ENCODE measurements around the gene CAD. TPM values are rescaled to one million over a fixed set of nuclear protein-coding genes. Genes with fewer than 3 reads are reported as not detected.
A peak's percentile ranks its signal among the peaks of the same experiment; 100 is the strongest.

Gene CAD
- total RNA-seq, 1 experiment from 2014 or later, result 130 TPM

- DNase-seq, result peak; percentile 89
- WGBS (ENCODE audit: extremely low coverage, insufficient read length, low lambda C conversion rate), result no CpG with 5 or more reads among the region's 56 CpGs
- no peak overlapping the region for H3K27ac Mint-ChIP-seq
- peaks cover 24% of the 10 kb centered on the region for H3K27me3 Mint-ChIP-seq (ENCODE audit: low read depth)
- H3K79me1 ChIP-seq (ENCODE audit: insufficient read depth, low read depth, low read length, poor library complexity, severe bottlenecking), result no peaks in the 10 kb centered on the region
- H3K79me2 ChIP-seq (ENCODE audit: insufficient read depth, low read length), result no peaks in the 10 kb centered on the region
- H3K9me3 Mint-ChIP-seq, result no peaks in the 10 kb centered on the region; a peak in 2 of 5 replicates
- no peak overlapping the region for H2BK15ac ChIP-seq (ENCODE audit: low read depth, low read length)
- peak overlapping the region; percentile 44 for H3K4me2 ChIP-seq (ENCODE audit: insufficient read depth, insufficient read length, low read length)
- no peaks in the 10 kb centered on the region for H3K9me3 ChIP-seq (ENCODE audit: control insufficient read depth, low read depth, low read length)
- no peak overlapping the region for H2AK5ac ChIP-seq (ENCODE audit: insufficient read length, low read length)
- no peak overlapping the region for H3T11ph ChIP-seq (ENCODE audit: low read length)
- no peak overlapping the region for H2BK120ac ChIP-seq (ENCODE audit: low read depth, low read length, poor library complexity, severe bottlenecking)
- H3K27me3 ChIP-seq (ENCODE audit: insufficient read depth, low read length), result peaks cover 40% of the 10 kb centered on the region; the same call in 1 of the 2 replicates
- H3K23me2 ChIP-seq (ENCODE audit: insufficient read length, low read depth, low read length, poor library complexity, severe bottlenecking), result peaks cover 20% of the 10 kb centered on the region
- H3K14ac ChIP-seq (ENCODE audit: insufficient read depth, low read length), result peak overlapping the region; percentile 86; the same call in 1 of the 2 replicates
- H3K4me1 ChIP-seq (ENCODE audit: insufficient read depth, low read length), result no peaks in the 10 kb centered on the region; the same call in 1 of the 2 replicates
- H2BK12ac ChIP-seq (ENCODE audit: insufficient read length, low read depth, low read length), result no peak overlapping the region
- no peak overlapping the region for H2BK20ac ChIP-seq (ENCODE audit: low read depth, low read length, poor library complexity, severe bottlenecking)
- H3K56ac ChIP-seq (ENCODE audit: insufficient read length, low read depth, low read length), result no peak overlapping the region
- H3K4me1 Mint-ChIP-seq, result peaks cover 24 to 29% of the 10 kb centered on the region in 2 experiments
- no peak overlapping the region for H3K27ac ChIP-seq (ENCODE audit: insufficient read length, low read depth, low read length)
- peak overlapping the region; percentile 64 to 88 for H3K4me3 Mint-ChIP-seq
- no peak overlapping the region for H3K4ac ChIP-seq (ENCODE audit: low read depth, low read length)
- H3K18ac ChIP-seq (ENCODE audit: insufficient read length, low read depth, low read length), result peak overlapping the region; percentile 87
- H2BK5ac ChIP-seq (ENCODE audit: insufficient read length, low read length), result no peak overlapping the region
- H4K91ac ChIP-seq (ENCODE audit: insufficient read length, low read depth, low read length), result no peak overlapping the region
- TF ChIP-seq CTCF (conservative IDR thresholded peaks at IDR 0.05), result peak; percentile 86
- H4K5ac ChIP-seq (ENCODE audit: insufficient read length, low read depth, low read length), result no peak overlapping the region
- H3K36me3 Mint-ChIP-seq (ENCODE audit: insufficient read depth in 1 of 3, low read depth in 3 of 3), result no peaks in the 10 kb centered on the region; a peak in 2 of 7 replicates
- no peak overlapping the region for H2AFZ ChIP-seq (ENCODE audit: low read length)
- H3K9ac ChIP-seq (ENCODE audit: extremely low read depth, insufficient read length, low read length), result no peak overlapping the region
- H4K8ac ChIP-seq (replicated peaks; ENCODE audit: insufficient read length, low read depth, low read length), result no peak overlapping the region
- no peak overlapping the region for H3K23ac ChIP-seq (ENCODE audit: insufficient read length, low read depth, low read length)
- no peaks in the 10 kb centered on the region for H4K20me1 ChIP-seq (ENCODE audit: control insufficient read depth, insufficient read depth, insufficient read length)
These were observed 47.8 kb downstream of the CAD start for GRCh38 chr2:27264753-27265535.

Data from H9 (cell line).